ENCODE results near the gene DOK3. TPM values are rescaled to one million over a fixed set of nuclear protein-coding genes. Genes with fewer than 3 reads are reported as not detected.

Gene DOK3
- total and polyA plus RNA-seq, 10 of the 15 experiments (the other 5 are each of a cell fraction or from before 2014, with no cell fraction given), result 6.6 to 107 (median 52.1) TPM

DNA sequence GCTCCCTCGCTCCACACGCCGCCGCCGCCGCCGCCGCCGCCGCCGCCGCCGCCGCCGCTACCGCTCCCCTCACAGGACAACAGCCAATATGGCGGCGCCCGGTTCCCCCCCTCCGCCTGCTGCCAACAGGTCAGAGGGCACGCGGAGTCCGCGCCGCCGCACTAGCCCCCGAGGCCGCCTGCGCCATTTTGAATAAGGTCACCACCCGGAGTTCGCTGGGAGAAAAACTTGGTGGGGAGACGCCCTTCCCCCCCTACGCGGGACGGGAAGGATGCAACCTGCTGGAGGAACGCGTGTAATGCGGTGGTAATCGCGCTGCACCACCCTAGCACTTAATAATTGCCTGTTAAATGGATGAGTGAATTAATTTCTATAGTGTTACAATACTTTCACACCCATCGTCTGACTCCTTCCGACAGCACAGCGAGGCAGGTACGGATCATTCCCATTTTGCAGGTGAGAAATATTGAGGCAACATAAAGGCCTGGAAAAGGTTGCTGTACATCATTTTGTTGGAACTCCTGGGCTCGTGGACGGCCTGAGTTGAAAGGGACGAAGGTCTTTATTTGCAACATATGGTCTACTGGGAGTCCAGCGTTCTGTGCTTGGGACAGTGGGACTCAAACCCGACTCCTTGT, 45.0 kb upstream of the DOK3 start, which contains the start of gene FAM193B:
Gene FAM193B (minus strand): TSS at position 90 of the 638 bp plus-strand sequence. CDS start 105 bp downstream, outside the sequence.
- peaks cover 8% of the 10 kb centered on the region for H3K4me1 ChIP-seq (ENCODE audit: control insufficient read depth, insufficient read depth, low read length)
- TSS peak; percentile 60 for BruUV-seq (replicated peaks)
- intact Hi-C loops (cut with micrococcal nuclease; ENCODE audit: unreplicated experiment) (loop anchor here (5.0 kb wide), 1 partner anchor 37 kb away; the partner anchor contains the start of gene DDX41), in situ Hi-C loops (cut with MboI) (no loop called here)
- H3K27ac ChIP-seq (ENCODE audit: control insufficient read depth, insufficient read depth), result peak within 1 kb of the TSS; percentile 57
- no peaks in the 10 kb centered on the region for H3K9me3 ChIP-seq (replicated peaks; ENCODE audit: control insufficient read depth, insufficient read depth, low read length)
- peak; percentile 97 for ATAC-seq
- H3K79me2 ChIP-seq (ENCODE audit: control insufficient read depth, insufficient read depth, low read length), result peaks cover 22% of the 10 kb centered on the region
- ChIA-PET RAD21 (ENCODE audit: unreplicated experiment) (interaction anchor here (0.9 kb wide), 1 partner anchor 53 kb away, joined by 3 read pairs; no protein-coding TSS in a partner anchor), CTCF (no interaction called here), SMC1A (ENCODE audit: uncharacterized antibody, unreplicated experiment) (no interaction called here), POLR2A (no interaction called here)
- 8% methylated on average over 37 of the region's 49 CpGs for WGBS (ENCODE audit: insufficient coverage, insufficient replicate concordance, low lambda C conversion rate, missing lambda C conversion rate)
- H2AFZ ChIP-seq (ENCODE audit: control insufficient read depth, low read depth, low read length), result peak within 1 kb of the TSS; percentile 96
- H3K36me3 ChIP-seq (ENCODE audit: control insufficient read depth in 2 of 2, insufficient read depth in 2 of 2, low read length in 1 of 2), result 0 out of 4 replicates have a peak, but pooled peaks cover 0 to 3% of the 10 kb centered on the region in 2 experiments
- no peaks in the 10 kb centered on the region; the same call in 1 of the 2 replicates for H4K20me1 ChIP-seq (ENCODE audit: control insufficient read depth, insufficient read depth)
- H3K9ac ChIP-seq (ENCODE audit: control insufficient read depth, insufficient read depth, low read length), result peak within 1 kb of the TSS; percentile 76
- peak; percentile 57 for DNase-seq (ENCODE audit: low read depth, low spot score)
- peak within 1 kb of the TSS; percentile 92 for H3K4me3 ChIP-seq
- H3K4me2 ChIP-seq (ENCODE audit: control insufficient read depth, insufficient read depth), result peak within 1 kb of the TSS; percentile 91
- no peaks in the 10 kb centered on the region for H3K27me3 ChIP-seq (replicated peaks in 1 of 2; ENCODE audit: control insufficient read depth in 2 of 2, insufficient read depth in 2 of 2, low read length in 1 of 2)
- peak; percentile 78 for FAIRE-seq
- TF ChIP-seq YBX1 (IDR thresholded peaks at IDR 0.05) (no peak), NRF1 (conservative IDR thresholded peaks at IDR 0.05; ENCODE audit: low read depth, low read length) (peak; percentile 33; the same call in 1 of the 2 replicates), RFX5 (IDR thresholded peaks at IDR 0.05; ENCODE audit: low read depth, low read length) (no peak), TCF3 (IDR thresholded peaks at IDR 0.05; ENCODE audit: borderline replicate concordance, insufficient read depth, low read depth, low read length) (no peak), ZNF207 (IDR thresholded peaks at IDR 0.05; ENCODE audit: borderline replicate concordance) (no peak), HDAC6 (IDR thresholded peaks at IDR 0.05; ENCODE audit: unreplicated experiment) (no peak), EZH2 (IDR thresholded peaks at IDR 0.05; ENCODE audit: borderline replicate concordance, control insufficient read depth, low read depth, low read length) (no peak), MXI1 (IDR thresholded peaks at IDR 0.05; ENCODE audit: low read depth, low read length) (no peak), ZNF24 (IDR thresholded peaks at IDR 0.05) (no peak), ZBED1 (IDR thresholded peaks at IDR 0.05; ENCODE audit: borderline replicate concordance) (no peak), STAT3 (IDR thresholded peaks at IDR 0.05; ENCODE audit: low read depth, low read length) (no peak), RELA (IDR thresholded peaks at IDR 0.05; ENCODE audit: borderline replicate concordance, partially characterized antibody) (no peak), POLR2AphosphoS5 (IDR thresholded peaks at IDR 0.05; ENCODE audit: low read length) (no peak), RBBP5 (conservative IDR thresholded peaks at IDR 0.05) (no peak), POLR2AphosphoS2 (IDR thresholded peaks at IDR 0.05; ENCODE audit: low read depth, low read length) (no peak), SUZ12 (IDR thresholded peaks at IDR 0.05; ENCODE audit: unreplicated experiment) (no peak), SMC3 (IDR thresholded peaks at IDR 0.05; ENCODE audit: borderline replicate concordance, low read length) (no peak), SRF (IDR thresholded peaks at IDR 0.05; ENCODE audit: low read depth in 2 of 2, low read length in 2 of 2) (no peak), ATF7 (IDR thresholded peaks at IDR 0.05; ENCODE audit: low read depth) (no peak), CBX3 (IDR thresholded peaks at IDR 0.05; ENCODE audit: borderline replicate concordance, low read depth) (no peak)
- TF ChIP-seq, protein P1, sequence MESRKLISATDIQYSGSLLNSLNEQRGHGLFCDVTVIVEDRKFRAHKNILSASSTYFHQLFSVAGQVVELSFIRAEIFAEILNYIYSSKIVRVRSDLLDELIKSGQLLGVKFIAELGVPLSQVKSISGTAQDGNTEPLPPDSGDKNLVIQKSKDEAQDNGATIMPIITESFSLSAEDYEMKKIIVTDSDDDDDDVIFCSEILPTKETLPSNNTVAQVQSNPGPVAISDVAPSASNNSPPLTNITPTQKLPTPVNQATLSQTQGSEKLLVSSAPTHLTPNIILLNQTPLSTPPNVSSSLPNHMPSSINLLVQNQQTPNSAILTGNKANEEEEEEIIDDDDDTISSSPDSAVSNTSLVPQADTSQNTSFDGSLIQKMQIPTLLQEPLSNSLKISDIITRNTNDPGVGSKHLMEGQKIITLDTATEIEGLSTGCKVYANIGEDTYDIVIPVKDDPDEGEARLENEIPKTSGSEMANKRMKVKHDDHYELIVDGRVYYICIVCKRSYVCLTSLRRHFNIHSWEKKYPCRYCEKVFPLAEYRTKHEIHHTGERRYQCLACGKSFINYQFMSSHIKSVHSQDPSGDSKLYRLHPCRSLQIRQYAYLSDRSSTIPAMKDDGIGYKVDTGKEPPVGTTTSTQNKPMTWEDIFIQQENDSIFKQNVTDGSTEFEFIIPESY (IDR thresholded peaks at IDR 0.05), result no peak

Data from GM12878 (cell line).